Stomach (tissue), 4 donors: ENCODE measurements around the gene TMEM255B.

ENCODE experiments used
- CTCF ChIP-seq, 7 experiments: fragments of 450-650 bp in 4 of 7; fragments of 200-600 bp in 3 of 7; sonication (generic) in 3 of 7; IDR thresholded peaks; one replicate each; pipeline ENCODE4 v1.5.1; 2016 to 2019; ENCODE audit warnings: antibody characterized with exemption in 7 of 7, control low read depth in 2 of 7, mild to moderate bottlenecking in 1 of 7
- POLR2A ChIP-seq, 4 donors: fragments of 450-650 bp; IDR thresholded peaks; one replicate each; pipeline ENCODE4 v1.6.1; 2016; ENCODE audit warnings: antibody characterized with exemption in 4 of 4, control low read depth in 2 of 4, mild to moderate bottlenecking in 1 of 4, moderate library complexity in 1 of 4

GRCh38 chr13:113842336-113843062 is 83.5 kb downstream of the TMEM255B start:
- no peak for TF ChIP-seq POLR2A (IDR thresholded peaks at IDR 0.05)
- TF ChIP-seq CTCF (IDR thresholded peaks at IDR 0.05) = no peak
